Erythroblast (primary cell): Measurements from ENCODE around the gene CCDC192.
"Not testable (repeated sequence)": the region's sequence is repeated elsewhere in the genome, so short reads cannot be mapped to it uniquely, and the experiment has no call there.

Experiments
- DNase-seq, 2 experiments: peaks; one replicate each; lab custom pipeline; 2025; lab: John Stamatoyannopoulos, UW
- GATA1 ChIP-seq: IDR thresholded peaks from 2 replicates; pipeline ENCODE4 v1.6.1; 2011; ENCODE audit warnings: low read depth, mild to moderate bottlenecking, control low read depth, low read length, moderate library complexity
- POLR2A ChIP-seq: IDR thresholded peaks from 2 replicates; pipeline ENCODE4 v1.6.1; 2011; ENCODE audit warnings: mild to moderate bottlenecking, low read length

Gene CCDC192

GRCh38 chr5:127718181-127718580 is 15.0 kb downstream of the CCDC192 start:
- TF ChIP-seq POLR2A = no peak
- no peak for TF ChIP-seq GATA1
- no peak for DNase-seq

GRCh38 chr5:127723571-127723970 is 20.4 kb downstream of the CCDC192 start:
- DNase-seq = no peak
- TF ChIP-seq POLR2A (no peak), GATA1 (no peak)

GRCh38 chr5:127725673-127726072 is 22.5 kb downstream of the CCDC192 start:
- no peak for DNase-seq
- no peak for TF ChIP-seq POLR2A
- TF ChIP-seq GATA1 = no peak

- no peak for DNase-seq
- no peak for TF ChIP-seq POLR2A
- TF ChIP-seq GATA1 = no peak
These were observed 29.8 kb downstream of the CCDC192 start for GRCh38 chr5:127732963-127733362.

GRCh38 chr5:127739348-127739747 is 36.2 kb downstream of the CCDC192 start:
- not testable (repeated sequence) for DNase-seq

GRCh38 chr5:127739807-127740384 is 36.7 kb downstream of the CCDC192 start:
- DNase-seq = no peak
- TF ChIP-seq POLR2A (no peak), GATA1 (no peak)

- TF ChIP-seq POLR2A (no peak), GATA1 (no peak)
- DNase-seq = no peak
These were observed 38.2 kb downstream of the CCDC192 start for GRCh38 chr5:127741412-127741811.

- TF ChIP-seq POLR2A (no peak), GATA1 (no peak)
These were observed 41.0 kb downstream of the CCDC192 start for GRCh38 chr5:127744241-127744640.

GRCh38 chr5:127746756-127747155 is 43.6 kb downstream of the CCDC192 start:
- no peak for DNase-seq
- TF ChIP-seq GATA1 (no peak), POLR2A (no peak)

More at GRCh38 chr5:127744241-127744640, 41.0 kb downstream of the CCDC192 start:
- no peak for DNase-seq

GRCh38 chr5:127752503-127753265 is 49.5 kb downstream of the CCDC192 start:
- DNase-seq = not testable (repeated sequence)

GRCh38 chr5:127754259-127754658 is 51.1 kb downstream of the CCDC192 start:
- TF ChIP-seq POLR2A (no peak), GATA1 (no peak)
- no peak for DNase-seq

GRCh38 chr5:127754706-127755105 is 51.5 kb downstream of the CCDC192 start:
- no peak for TF ChIP-seq POLR2A
- no peak for TF ChIP-seq GATA1
- DNase-seq = no peak

- DNase-seq = peak; percentile 1 to 3
- TF ChIP-seq POLR2A (no peak), GATA1 (no peak)
These were observed 54.4 kb downstream of the CCDC192 start for GRCh38 chr5:127757576-127757975.

GRCh38 chr5:127758766-127759283 is 55.6 kb downstream of the CCDC192 start:
- TF ChIP-seq GATA1 = no peak
- TF ChIP-seq POLR2A = no peak
- no peak for DNase-seq
